Suppressor macrophage treated with lipopolysaccharide for 1 hour (primary cell): ENCODE data around the gene RANBP3L.
A peak's percentile ranks its signal among the peaks of the same experiment; 100 is the strongest.

Source experiments
- DNase-seq, 3 donors: peaks; one replicate each; pipeline ENCODE4 v3.0.0-alpha.2; 2020 to 2022

The RANBP3L gene

GRCh38 chr5:36242534-36243485 is 58.9 kb downstream of the RANBP3L start:
- no peak for DNase-seq

GRCh38 chr5:36241631-36242533 is 59.8 kb downstream of the RANBP3L start, which contains the start of gene NADK2:
Gene NADK2, minus strand, starts transcription at chr5:36241925. Its CDS starts 127 bp downstream, at chr5:36241798.
- DNase-seq: peak; percentile 97 to 98 (median 97)

GRCh38 chr5:36240779-36241630 is 60.7 kb downstream of the RANBP3L start:
- DNase-seq: peak; percentile 58 to 72 (median 59)

GRCh38 chr5:36239370-36240293 is 62.1 kb downstream of the RANBP3L start:
- no peak for DNase-seq

GRCh38 chr5:36238502-36239295 is 63.0 kb downstream of the RANBP3L start:
- DNase-seq: no peak

- no peak for DNase-seq
Measured at GRCh38 chr5:36237751-36238150, 64.0 kb downstream of the RANBP3L start.

GRCh38 chr5:36236801-36237200 is 64.9 kb downstream of the RANBP3L start:
- peak; percentile 9 to 30 (median 28) for DNase-seq

- DNase-seq: no peak
Measured at GRCh38 chr5:36232533-36232932, 69.2 kb downstream of the RANBP3L start.

GRCh38 chr5:36230151-36230790 is 71.4 kb downstream of the RANBP3L start:
- no peak for DNase-seq

- no peak for DNase-seq
Measured at GRCh38 chr5:36228505-36228904, 73.2 kb downstream of the RANBP3L start.

- DNase-seq: no peak
Measured at GRCh38 chr5:36227046-36227445, 74.7 kb downstream of the RANBP3L start.

GRCh38 chr5:36222620-36223019 is 79.1 kb downstream of the RANBP3L start:
- DNase-seq: no peak

- no peak for DNase-seq
Measured at GRCh38 chr5:36217988-36218387, 83.7 kb downstream of the RANBP3L start.

GRCh38 chr5:36217567-36217966 is 84.1 kb downstream of the RANBP3L start:
- DNase-seq: no peak

GRCh38 chr5:36215910-36216309 is 85.8 kb downstream of the RANBP3L start:
- DNase-seq: no peak

- peak in 1 of 3 donors; percentile 5 for DNase-seq
Measured at GRCh38 chr5:36214436-36214835, 87.3 kb downstream of the RANBP3L start.

- no peak for DNase-seq
Measured at GRCh38 chr5:36209664-36210063, 92.0 kb downstream of the RANBP3L start.

- no peak for DNase-seq
Measured at GRCh38 chr5:36208786-36209185, 92.9 kb downstream of the RANBP3L start.

GRCh38 chr5:36206913-36207312 is 94.8 kb downstream of the RANBP3L start:
- DNase-seq: no peak

GRCh38 chr5:36205329-36205728 is 96.4 kb downstream of the RANBP3L start:
- DNase-seq: no peak
